DMS 273 treated with DMSO at 0.1 percent for 48 hours (cell line): ENCODE results near the gene ECT2.
A peak's percentile ranks its signal among the peaks of the same experiment; 100 is the strongest.
"Not testable (repeated sequence)": the region's sequence is repeated elsewhere in the genome, so short reads cannot be mapped to it uniquely, and the experiment has no call there.

ENCODE experiments used
- DNase-seq: peaks from one replicate; lab custom pipeline; 2025; lab: John Stamatoyannopoulos, UW

Gene ECT2, protein sequence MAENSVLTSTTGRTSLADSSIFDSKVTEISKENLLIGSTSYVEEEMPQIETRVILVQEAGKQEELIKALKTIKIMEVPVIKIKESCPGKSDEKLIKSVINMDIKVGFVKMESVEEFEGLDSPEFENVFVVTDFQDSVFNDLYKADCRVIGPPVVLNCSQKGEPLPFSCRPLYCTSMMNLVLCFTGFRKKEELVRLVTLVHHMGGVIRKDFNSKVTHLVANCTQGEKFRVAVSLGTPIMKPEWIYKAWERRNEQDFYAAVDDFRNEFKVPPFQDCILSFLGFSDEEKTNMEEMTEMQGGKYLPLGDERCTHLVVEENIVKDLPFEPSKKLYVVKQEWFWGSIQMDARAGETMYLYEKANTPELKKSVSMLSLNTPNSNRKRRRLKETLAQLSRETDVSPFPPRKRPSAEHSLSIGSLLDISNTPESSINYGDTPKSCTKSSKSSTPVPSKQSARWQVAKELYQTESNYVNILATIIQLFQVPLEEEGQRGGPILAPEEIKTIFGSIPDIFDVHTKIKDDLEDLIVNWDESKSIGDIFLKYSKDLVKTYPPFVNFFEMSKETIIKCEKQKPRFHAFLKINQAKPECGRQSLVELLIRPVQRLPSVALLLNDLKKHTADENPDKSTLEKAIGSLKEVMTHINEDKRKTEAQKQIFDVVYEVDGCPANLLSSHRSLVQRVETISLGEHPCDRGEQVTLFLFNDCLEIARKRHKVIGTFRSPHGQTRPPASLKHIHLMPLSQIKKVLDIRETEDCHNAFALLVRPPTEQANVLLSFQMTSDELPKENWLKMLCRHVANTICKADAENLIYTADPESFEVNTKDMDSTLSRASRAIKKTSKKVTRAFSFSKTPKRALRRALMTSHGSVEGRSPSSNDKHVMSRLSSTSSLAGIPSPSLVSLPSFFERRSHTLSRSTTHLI

DNA sequence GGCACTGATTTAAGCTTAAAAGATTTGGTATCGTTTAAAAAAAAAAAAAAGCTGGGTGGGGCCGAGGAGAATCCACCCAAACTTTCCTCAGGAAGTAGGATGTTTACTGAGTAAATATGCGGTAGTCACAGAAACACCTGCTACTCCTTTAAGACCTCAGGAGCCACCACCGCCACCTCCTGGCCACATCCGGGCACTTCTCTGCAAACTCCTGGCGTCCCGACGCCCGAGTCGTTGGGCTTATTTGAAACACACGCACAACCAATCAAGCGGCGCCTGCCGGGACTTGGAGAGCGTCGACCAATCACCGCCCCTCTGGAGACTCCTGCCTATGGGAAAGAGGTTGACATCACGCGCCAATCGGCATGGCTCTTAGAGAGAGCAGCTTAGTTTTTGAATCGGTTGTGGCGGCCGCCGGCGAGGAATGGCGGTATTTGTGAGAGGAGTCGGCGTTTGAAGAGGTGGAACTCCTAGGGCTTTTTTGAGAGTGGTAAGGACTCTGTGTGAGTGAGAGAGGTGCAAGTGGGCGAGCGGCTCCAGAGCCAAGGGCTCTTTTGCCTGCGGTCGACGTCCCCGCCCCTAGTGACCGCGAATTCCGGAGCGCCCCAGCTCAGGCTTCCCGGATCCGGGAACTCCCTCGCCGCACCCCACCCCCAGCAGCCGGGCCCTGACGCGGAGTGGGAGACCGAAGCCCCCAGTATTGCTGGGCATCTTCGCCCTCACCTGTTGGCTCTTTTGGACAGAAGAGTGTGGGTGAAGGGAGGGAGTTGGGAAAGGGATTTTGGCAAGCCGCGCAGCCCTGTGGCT, at the start of gene ECT2:
Gene ECT2 (plus strand): TSS at position 359 of the 807 bp plus-strand sequence. CDS start 3,805 bp downstream, outside the sequence.
- peak; percentile 99 for DNase-seq

DNA sequence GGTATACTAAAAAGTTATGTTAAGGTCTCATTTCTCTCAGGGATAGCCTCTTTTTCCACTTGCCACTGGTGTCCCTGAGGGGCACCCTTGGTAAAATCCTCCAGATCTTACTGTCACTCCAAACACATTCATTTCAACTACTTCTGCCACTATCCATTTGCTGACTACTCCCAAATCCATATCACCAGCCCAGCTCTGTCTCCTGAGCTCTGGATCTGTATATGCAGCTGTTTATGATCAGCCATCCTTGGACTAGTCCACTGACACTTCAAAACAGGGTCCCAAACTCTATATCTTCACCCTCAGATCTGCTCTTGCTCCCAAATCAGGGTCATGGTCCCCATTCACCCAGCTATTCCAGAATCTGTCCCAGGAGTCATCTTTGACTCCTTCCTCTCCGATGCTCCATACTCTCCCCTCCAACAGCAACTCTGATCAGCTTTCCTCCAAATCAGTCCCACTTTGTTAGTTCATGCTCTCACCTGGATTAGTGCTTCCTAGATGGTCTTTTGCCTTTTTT, 49.5 kb upstream of the ECT2 start:
- DNase-seq: no peak

DNA sequence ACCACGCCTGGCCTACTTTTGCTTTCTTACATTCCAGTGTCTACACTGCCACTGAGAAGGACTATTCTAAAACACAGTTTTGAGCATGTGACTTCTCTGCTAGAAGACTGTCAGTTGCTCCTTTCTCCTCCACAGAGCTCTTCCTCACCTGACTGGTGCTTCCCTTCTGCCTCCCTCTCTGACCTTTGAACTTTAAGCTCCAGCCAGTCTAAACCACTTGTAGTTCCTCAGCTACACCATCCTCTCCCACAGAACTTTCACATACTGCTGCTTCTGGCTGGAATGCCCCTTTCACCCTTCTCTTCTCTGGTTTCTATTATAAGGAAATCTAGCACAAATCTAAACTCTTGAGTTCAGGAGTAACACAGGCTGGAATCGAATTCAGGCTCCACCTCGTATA, 48.8 kb upstream of the ECT2 start:
- no peak for DNase-seq

DNA sequence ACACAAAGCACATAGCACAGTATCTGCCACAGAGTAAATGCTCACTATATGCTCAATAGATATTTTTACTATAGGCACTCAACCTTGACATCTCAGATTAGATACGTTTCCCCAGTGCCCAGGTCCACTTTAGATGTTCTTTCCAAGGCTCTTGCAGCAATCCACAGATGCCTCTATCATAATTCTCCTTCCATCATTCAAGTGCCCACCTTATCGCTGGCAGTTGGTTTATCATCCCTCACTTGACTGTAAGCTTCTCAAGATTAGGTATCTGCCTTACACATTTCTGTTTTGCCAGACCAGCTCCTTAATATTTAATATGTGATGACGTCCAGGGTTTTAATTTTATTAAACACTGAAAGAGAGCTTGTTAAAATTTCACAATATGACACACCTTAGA, 48.3 kb upstream of the ECT2 start:
- no peak for DNase-seq

DNA sequence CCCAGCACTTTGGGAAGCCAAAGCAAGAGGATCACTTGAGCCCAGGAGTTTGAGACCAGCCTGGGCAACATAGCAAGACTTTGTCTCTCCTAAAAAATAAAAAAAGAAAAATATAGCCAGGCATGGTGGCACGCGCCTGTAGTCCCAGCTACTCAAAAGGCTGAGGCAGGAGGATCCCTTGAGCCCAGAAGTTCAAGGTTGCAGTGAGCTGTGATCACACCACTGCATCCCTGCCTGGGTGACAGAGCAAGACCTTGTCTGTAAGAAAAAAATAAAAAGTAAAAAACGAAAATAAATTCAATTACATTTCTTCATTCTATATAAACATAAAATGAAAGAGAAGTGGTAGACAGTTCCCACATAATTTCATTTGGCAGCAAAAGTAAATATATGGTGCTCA, 47.8 kb upstream of the ECT2 start:
- not testable (repeated sequence) for DNase-seq

DNA sequence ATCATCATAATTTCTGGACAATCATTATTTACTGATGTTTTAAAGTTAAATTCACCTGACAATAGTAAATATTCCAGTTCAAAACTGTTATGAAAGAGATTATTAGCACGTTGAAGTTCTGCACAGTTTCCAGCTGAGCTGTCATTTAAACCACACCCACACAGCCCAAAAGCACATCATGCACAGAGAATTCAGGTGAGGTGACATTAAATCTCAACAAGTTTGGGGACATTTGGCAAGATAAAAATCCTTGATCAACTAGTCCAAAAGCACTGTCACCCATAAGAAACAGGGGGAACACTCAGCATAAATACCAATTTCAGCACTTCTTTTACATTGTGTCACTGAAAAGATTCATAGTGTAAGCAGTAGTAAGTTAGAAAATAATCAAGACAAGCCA, 46.5 kb upstream of the ECT2 start:
- DNase-seq: no peak

DNA sequence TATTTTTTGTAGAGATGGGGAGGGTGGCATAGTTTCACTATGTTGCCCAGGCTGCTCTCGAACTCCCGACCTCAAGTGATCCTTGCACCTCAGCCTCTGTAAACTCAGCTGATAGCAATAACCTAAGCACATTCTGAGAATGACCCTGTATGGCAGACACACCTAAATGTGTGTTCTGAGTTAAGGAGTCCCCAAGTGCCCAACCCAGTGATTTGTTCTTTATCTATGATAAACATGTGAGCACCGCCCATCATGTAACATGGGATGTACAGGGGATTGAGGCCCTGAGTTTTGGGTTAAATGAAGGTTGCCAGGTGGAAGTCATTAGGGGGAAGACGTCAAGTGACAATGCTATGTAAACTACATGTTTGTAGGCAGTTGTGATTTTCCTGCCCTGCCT, 45.4 kb upstream of the ECT2 start:
- DNase-seq: no peak

DNA sequence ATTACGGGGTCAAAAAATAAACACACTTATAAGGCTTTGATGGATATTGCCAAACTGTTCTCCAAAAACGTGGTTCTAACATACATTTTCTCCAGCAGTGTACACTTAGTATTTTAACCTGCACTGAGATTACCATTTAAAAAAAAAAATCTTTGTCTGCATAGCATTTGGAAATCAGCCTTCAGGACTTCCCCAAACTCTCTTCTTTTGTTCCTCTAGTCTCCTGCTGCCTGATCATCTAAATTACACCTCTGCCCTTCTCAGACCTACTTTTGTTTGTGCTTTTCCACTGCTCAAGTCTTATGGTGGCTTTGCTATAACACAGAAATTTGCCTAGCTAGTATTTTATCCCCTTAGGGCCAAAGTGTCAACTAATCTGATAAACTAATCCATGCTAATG, 43.5 kb upstream of the ECT2 start:
- no peak for DNase-seq

DNA sequence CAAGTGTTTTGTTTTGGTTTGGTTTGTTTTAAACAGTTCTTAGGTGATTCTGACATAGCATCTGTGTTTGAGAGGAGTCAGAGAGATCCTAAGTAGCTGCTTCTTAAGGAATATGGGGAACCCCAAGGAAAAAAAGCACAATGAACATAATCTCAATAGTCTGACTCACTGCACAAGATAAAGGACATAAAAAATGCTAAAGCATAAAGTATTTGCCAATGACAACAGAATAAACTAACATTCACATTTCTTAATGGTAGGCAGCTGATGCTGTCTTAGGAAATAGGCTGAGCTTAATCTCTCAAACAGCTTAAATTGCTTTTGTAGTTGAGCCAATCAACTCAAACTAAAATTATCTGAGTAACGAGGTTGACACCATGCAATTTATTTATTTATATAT, 42.6 kb upstream of the ECT2 start:
- no peak for DNase-seq

DNA sequence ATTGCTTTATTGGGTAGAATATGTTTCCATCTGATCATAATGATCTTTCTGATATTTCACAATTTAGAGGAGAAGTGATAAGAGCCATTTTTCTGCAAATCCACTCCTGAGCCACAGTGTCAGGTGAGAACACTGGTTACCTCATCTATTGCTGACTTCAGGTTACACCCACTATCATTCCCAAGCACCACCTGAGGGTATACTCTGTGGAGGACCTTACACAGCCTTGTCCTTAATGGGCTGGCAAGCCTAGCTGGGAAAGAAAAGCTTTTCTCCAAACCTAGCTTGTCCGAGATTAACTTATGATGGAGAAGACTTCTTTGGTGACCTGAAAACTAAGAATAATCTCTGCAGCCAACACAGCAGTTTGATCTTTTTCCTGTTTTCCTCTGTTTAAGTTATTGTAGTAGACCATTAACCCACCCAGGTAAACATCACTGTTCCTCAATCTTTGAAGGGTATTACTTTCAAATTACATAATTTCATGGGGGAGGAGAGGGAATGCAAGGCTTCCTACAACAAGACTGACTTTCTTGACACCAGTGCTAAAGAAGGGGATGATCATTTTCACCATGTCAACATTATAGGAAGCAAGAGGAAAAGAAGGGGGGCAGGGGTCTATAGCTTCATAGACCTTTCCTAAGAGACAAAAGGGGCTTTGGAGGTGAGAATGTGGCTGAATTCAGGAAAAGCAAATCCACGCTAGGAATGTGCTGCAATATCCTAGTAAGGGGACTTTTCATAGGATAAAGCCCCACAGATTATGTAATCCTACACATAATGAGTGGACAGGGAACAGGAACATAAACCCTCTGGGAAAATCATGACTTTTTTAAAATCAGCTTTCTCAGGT, 41.4 kb upstream of the ECT2 start:
- DNase-seq: no peak

DNA sequence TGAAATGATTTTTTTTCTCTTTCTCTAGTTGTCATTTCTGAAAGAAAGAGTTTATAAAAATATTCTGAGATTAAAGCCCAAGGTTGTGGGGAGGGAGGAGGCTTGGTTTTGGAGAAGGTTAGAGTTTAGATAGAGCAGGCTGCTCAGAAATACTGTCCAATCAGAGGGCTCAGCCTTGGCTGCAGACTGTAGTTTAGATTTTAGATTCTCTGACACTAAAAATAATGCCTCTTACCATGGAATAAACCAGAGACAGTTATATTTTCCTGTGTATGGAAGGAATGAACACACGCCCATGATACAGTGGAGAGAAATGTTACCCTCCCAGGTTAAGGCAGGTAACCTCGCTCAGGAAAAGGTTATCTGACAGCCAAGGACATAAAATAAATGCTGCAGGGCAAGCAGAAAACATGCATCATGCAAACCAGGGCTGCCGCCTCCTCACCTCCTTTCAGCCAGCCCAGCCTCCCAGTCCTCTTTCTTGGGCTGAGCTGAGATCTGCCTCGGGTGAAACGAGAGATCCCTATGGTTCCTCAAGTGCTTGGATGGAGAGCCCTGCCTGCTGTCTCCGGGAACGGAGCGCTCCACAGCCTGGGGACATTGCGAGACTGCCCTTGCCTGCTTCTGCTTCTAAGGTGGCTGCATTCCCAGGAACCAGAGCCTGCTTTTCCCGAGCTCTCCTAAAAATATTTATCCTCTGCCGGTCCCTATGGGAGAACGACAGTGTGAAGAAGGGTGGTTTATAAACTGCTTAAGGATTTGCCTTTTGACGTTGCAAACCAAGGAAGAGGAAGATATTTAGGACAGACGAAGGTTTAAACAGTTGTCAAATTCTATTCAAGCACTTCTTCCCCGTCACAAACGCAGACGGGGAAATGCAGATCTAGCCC, 40.5 kb upstream of the ECT2 start:
- peak; percentile 58 for DNase-seq

DNA sequence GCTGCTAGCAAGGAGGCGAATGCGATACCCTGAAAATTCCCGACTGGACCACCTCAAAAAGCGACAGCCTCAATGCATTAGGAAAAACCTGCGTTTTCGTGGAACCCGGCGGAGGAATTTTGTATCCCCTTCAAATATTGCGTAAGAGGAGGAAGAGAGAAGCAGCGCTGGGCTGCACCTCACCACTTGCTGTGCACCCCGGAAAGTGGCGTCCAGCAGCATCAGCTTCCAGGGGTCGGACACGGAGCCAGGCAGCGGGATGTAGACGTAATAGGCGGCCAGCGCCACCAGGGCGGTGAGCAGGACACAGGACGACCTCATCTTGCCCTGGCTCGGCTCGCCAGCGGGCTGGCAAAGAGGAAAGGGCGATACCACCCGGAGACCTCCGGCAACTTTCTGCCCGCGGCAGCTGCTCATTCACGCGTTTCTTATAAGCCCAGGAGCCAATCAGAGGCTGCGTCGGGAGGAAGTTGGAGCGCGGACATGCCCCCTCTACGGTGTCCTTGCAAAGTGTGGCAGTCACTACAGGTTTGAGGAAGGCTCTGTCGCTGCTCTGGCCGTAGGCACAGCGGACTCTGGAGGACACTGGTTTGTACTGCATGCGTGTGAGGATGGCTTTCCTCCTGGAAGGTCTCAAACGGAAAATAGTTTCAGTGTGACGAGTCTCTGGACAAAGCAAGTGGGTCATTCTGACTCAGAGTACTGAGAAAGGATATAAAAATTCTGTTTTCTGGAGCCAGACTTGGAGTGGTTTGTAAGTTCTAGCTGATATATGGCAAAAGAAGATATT, 39.7 kb upstream of the ECT2 start, which contains the start of gene NCEH1:
Gene NCEH1 (minus strand): TSS at position 404 of the 790 bp plus-strand sequence. CDS start 83 bp downstream, at position 321.
- DNase-seq: peak; percentile 96

DNA sequence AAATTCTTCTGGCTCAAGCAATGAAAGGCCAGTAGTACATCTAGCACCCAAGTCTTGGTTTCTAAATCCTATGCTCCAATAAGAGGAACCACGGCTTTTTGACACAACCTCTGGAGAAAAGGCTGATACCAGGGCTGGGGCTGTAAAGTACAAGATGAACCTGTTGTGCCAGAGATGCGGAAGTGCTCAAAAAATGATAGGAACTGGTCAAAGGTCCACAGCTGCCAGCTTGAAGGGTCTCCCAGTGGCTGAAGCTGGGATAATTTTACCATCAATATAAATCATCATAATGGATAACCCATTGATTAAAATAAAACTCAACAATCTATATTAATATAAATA, 39.1 kb upstream of the ECT2 start:
- no peak for DNase-seq

DNA sequence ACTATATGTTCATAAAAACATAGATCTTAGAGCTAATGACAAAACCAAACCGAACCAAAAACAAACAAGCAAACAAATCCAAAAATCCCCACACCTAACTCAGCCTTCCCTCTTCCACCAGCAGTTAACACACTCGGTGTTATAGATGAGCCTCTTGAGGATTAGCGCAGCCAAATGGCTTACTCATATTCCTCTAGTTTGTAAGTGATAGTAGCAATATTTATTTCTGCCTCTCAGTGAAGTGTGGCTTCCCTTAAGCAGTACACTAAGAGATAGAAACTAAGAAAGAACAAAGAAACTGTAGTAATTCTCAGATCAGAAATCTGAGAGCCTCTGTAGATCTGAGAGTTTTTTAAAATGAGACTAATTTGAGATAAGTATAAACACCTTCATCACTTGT, 37.2 kb upstream of the ECT2 start:
- no peak for DNase-seq

DNA sequence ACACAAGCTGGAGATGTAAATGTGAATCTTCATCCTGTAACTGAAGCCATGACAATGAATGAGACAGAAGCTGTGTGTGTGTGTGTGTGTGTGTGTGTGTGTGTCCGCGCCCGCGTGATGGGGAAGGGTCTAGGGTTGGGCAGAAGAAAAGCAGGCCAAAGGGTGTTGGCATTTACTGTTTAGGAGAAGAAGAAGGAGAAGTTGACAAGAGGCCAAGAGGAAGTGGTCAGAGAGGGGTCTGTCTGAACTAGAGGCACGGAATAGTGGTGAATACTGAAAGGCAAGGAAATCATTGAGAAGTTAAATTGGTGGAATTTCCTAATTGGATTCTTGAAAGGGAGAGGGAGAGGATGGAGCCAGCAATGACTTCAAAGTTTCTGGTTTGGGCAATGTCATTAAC, 34.0 kb upstream of the ECT2 start:
- DNase-seq: no peak

DNA sequence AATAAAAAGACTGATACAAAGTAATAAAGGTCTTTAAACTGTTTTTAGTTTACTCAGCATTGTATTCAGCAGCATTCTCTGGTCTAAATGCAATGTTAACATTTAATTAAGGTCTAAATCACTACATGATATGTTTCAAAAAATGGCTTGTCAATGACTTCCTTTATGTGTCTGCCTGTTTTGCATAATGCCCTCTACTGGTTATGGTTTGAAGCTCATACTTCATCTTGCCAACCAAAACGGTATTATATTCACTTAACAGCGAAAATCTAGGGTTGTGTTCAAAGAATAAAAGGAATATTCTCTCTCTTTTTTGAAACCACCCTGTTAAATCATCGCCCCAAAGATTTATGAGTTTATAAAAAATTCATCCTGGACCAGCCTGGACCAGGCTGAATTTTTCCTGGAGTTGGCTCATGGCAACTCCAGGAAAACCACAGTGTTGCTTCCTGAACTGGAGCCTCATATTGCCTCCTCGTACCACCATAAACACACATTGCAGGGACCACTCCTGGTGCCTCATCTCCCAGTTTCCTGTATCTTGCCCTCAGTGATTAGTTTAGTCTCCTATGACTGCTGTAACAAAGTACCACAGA, 32.9 kb upstream of the ECT2 start:
- no peak for DNase-seq

DNA sequence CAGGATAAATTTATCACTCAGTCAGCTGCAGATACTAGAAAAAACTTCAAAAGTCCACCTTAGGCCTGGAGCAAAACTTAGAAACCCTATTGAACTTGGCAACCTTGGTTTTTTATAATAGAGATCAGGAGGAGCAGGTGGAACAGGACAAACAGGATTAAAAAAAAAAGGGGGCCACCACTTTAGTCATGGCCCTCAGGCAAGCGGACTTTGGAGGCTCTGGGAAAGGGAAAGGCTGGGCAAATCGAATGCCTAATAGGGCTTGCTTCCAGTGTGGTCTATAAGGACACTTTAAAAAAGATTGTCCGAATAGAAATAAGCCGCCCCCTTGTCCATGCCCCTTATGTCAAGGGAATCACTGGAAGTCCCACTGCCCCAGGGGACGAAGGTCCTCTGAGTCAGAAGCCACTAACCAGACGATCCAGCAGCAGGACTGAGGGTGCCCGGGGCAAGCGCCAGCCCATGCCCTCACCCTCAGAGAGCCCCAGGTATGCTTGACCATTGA, 27.9 kb upstream of the ECT2 start:
- DNase-seq: not testable (repeated sequence)

DNA sequence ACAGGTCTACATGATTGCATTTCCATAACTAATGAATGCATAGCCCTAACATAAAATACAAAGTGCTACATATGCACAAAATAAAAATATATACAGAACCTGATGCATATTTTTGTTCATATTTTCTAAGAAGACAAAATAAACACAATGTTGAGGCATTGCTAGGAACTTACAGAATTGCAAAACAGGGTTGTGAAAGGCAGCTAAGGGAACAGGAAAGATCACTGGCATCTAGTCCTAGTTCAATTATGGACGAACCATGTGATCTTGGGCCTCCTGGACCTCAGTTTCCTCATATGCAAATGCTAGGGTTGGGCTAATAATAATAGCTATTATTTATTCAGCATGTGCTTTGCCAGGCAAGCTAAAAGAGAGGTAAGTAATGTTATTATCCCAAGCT, 24.1 kb upstream of the ECT2 start:
- no peak for DNase-seq

DNA sequence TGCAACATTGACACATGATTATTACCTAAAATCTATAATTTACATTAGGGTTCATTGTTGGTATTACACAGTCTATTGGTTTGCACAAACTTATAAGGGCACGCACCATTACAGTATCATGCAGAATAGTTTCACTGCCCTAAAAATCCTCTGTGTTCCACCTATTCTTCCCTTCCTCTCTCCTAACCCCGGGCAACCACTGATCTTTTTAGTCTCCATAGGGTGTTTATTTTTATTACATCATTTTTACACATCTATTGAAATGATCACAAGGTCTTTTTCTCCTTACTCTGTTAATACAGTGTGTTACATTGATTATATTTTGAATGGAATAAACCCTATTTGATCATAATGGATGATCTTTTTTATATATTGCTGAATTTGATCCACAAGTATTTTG, 15.5 kb upstream of the ECT2 start:
- DNase-seq: no peak
